Cortex of kidney (tissue), 1 donor: ENCODE results near the gene GDF11.
"Not testable (repeated sequence)": the region's sequence is repeated elsewhere in the genome, so short reads cannot be mapped to it uniquely, and the experiment has no call there.

Experiments
- DNase-seq: peaks from one replicate; lab custom pipeline; 2025; lab: John Stamatoyannopoulos, UW

The GDF11 gene

GRCh38 chr12:55741931-55742680, 816 bp upstream of the GDF11 start:
- DNase-seq, result no peak

DNA sequence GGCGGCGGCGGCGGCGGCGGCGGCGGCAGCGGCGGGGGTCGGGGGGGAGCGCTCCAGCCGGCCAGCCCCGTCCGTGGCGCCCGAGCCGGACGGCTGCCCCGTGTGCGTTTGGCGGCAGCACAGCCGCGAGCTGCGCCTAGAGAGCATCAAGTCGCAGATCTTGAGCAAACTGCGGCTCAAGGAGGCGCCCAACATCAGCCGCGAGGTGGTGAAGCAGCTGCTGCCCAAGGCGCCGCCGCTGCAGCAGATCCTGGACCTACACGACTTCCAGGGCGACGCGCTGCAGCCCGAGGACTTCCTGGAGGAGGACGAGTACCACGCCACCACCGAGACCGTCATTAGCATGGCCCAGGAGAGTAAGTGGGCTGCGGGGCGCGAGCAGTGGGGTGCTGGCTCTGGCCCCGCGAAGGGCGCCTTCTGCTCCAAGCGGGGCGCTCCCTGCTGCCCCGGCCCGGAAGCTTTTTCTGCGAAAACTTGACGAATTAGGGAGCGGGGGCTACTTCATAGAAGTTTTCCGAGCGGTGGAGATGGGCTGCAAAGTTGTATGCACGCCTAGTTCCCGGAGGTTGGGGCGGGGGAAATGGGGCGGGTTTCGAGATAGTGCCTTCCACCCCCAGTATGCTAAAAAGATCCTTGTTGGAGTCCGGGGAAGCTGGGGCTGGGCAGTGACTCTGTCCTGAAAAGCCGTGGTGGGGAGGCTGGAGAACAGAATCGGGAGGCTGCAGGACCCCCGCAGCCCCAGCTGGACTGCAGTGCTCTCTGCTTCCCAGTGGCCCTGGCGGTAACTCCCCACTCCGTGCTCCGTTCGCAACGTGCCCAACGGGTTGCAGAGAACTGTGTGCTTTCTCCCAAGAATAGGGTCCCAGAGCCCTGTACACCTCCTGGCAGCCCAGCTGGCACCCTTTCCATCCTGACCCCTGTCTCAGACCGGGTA, 751 bp downstream of the GDF11 start:
- DNase-seq, result no peak

DNA sequence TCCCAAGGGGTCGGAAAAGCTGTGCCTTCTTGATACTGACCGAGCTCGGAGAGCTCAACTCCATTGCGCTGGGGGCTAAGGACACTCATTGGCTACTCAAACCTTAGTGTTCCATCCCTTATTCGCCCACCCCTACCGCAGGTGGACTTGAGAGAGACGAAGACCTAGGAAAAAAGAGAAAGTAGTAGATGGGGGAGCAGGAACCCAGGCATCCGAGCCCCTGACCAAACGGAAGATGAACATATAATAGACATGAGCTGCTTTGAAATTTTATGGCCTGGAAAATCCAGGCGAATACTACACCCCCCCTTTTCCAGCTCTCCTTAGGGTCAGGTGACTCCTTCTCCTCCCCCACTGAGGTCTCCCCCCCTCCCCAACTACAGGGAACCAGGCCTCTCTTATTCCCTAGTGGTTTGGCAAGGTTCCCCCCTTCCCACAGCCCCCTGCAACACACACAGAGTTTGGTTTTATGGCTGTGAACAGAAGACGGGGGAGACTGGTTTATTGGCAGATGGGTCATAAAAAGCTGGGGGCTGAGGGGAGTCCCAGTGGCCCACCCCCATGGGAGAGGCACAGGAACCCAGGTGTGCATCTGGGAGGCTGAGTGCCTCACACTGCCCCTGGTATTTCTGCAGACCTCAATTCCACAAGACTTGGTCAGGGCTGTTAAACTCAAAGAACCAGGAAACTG, 1.6 kb downstream of the GDF11 start:
- DNase-seq, result no peak

DNA sequence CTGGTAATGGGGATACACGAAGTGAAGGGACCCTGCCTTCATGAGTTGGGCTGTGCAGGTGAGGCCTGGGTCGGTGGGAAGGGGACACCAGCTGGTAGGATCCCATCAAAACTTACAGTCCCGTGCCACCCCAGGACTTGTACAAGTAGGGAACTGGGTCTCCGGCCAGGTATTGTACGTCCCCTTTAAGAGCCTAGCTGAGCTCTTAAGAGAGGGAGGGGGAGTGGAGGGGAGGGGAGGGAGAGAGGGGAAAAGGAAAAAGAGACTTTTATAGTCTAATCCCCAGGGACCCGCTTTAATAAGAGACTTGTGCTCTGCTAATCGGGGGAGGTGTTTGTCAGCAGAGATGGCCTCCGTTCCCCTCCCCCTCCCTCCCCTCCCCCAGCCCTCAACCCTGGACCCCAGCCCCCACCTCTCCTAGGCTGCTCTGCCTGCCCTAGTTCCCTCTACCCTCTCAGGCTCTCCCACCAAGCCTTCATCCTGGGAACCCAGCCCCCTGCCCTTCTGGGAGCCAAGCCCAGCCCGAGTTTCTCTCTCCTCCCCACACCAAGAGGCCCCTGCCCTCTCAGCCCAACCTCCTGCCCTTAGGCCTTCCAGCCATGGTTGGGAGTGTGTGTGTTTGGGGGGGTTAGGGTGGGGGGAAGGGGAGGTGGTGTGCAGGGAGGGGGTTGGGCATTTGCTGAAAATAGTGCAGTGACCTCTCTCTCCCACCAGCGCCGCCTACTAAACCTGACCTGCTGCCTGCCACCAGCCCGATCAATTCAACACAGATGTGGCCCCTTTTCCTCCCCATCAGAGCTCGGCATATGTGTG, 2.6 kb downstream of the GDF11 start:
- DNase-seq, result no peak

DNA sequence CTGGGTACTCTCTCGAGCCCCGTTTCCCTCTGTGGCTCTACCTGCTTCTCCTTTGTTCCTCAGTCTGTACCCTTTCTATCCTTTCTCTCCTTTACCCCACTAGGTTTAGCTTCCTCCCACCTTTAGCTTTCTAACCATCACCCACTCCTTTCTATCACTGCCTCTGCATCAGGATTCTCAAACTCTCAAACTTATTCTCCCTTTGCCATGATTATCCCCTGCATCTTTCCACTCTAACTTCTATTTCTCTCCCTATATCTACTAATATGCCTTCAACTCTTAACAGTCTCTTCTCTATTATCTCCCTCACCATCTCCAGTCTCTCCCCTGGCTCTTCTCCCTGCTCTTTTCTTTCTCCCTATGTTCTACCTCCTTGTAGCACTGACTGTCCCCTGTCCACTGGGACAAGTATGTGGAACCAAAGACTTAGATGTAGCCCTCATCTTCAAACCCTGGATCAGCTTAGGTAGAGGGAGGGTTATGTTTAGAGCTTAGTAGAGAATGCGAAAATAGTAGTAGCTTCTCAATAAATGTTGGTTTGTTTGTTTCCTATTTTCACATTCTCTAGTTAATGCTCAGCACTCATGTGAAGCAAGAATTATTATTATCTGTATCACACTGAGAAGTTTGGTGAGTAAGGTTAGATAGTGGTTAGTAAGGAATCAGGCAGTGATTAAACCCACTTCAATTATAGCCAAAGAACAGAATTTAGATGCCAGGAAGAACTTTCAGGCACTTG, 3.4 kb downstream of the GDF11 start:
- no peak for DNase-seq

GRCh38 chr12:55746913-55747231, 4.0 kb downstream of the GDF11 start:
- no peak for DNase-seq

- DNase-seq, result no peak
These were observed 5.5 kb downstream of the GDF11 start for GRCh38 chr12:55748230-55748993.

DNA sequence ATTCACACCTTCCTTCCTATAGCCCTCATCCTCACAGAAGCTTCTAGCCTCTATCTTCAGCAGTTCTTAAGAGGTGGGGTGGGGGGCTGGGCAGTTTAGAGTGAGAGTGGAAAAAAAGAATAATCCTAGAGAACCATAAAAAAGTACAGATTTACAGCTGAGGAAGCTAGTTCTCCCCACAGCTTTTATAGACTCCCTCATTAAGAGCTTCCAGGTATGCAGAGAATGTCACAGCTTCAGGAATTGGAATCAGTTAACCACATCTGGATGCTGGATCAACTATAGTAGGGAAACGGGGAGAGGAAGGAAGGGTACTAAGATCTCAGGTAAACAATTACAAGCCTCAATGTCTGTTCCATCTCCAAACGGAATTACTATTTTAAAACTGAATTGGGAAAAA, 12.3 kb downstream of the GDF11 start:
- no peak for DNase-seq

- no peak for DNase-seq
These were observed 14.8 kb downstream of the GDF11 start for GRCh38 chr12:55757701-55758100.

DNA sequence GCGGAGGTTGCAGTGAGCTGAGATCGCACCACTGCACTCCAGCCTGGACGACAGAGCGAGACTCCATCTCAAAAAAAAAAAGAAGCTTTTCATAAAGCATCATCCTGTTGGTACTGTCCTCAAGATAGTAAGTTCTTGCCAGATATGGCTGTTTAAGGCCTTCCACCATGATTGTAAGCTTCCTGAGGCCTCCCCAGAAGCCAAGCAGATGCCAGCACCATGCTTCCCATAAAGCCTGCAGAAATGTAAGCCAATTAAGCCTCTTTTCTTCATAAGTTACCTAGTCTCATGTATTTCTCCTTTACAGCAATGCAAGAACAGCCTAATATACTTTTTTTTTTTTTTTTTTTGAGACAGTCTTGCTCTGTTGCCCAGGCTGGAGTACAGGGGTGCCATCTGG, 15.7 kb downstream of the GDF11 start:
- DNase-seq, result not testable (repeated sequence)

DNA sequence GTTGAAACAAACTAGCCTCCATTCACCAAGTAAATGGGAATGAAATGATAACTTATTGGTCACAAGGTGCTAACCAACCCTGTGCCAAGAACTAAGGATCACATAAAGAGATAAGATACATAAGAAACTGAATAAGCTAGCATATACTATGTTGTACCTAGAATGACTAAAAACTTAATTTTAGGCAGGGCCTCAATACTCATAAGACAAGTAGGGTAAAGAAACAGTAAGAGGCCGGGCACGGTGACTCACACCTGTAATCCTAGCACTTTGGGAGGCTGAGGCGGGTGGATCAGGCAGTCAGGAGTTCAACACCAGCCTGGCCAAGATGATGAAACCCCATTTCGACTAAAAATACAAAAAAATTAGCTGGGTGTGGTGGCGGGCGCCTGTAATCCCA, 17.7 kb downstream of the GDF11 start:
- no peak for DNase-seq

GRCh38 chr12:55762646-55763045, 19.7 kb downstream of the GDF11 start:
- DNase-seq, result no peak

DNA sequence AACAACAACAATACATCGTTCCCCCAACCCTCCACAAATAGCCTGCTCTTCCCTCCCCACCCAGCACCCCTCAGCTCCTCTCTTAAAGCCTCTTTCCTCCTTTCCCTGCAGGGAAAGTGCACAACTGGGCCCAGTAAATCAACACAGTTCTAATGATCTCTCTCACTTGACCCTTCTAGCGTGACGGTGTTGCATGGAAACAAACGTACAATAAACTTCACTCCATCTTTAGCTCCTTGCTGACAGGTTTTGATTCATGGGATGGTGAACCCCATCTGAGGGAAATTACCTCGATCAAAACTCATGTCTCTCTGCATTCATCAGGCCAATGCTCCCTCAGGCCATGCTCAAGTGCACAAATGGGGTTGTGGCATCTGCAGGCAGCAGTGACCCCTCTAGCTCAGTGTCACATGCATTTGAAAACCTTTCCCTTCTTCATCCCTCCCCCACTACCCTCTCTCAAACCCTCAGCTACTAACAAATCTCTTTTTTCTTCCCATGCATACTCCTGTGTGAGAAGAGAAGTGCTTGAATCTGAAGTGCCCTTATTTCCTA, 22.9 kb downstream of the GDF11 start:
- DNase-seq, result no peak

DNA sequence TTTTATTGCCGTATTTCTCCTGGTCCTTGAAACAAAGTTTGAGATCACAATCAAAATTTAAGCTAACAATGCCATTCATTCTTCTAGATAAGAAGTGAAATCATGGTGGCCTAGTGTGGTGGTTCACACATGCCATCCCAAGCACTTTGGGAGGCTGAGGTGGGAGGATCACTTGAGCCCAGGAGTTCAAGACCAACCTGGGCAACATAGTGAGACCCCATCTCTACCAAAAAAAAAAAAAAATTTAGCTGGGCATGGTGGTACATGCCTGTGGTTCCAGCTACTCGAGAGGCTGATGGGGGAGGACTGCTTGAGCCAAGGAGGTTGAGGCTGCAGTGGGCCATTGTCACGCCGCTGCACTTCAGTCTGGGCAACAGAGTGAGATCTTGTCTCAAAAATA, 24.2 kb downstream of the GDF11 start:
- no peak for DNase-seq

GRCh38 chr12:55771736-55772135, 28.8 kb downstream of the GDF11 start:
- no peak for DNase-seq

- no peak for DNase-seq
These were observed 34.9 kb downstream of the GDF11 start for GRCh38 chr12:55777856-55778255.

DNA sequence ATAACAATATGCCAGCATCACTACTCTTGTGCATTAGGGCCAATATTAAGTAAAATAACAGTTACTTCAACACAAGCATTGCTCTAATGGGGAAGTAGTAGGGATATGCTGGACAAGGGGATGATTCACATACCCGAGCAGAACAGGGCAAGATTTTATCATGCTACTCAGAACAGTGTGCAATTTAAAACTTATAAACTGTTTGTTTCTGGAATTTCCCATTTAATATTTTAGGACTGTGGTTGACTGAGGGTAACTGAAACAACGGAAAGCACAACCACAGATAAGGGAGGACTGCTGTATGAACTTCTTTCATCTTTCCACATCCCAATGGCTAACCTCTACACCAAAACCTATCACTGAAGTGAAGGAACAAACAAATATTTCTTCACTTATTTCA, 37.8 kb downstream of the GDF11 start:
- DNase-seq, result no peak

GRCh38 chr12:55788546-55788945, 45.6 kb downstream of the GDF11 start:
- DNase-seq, result no peak

GRCh38 chr12:55789171-55789570, 46.2 kb downstream of the GDF11 start:
- DNase-seq, result no peak

GRCh38 chr12:55789893-55790292, 47.0 kb downstream of the GDF11 start:
- DNase-seq, result no peak
